Measurements from ENCODE around the gene RASSF1. TPM values are rescaled to one million over a fixed set of nuclear protein-coding genes. Genes with fewer than 3 reads are reported as not detected.
A peak's percentile ranks its signal among the peaks of the same experiment; 100 is the strongest.

RASSF1 gene
- total and polyA plus RNA-seq, 2 of the 4 experiments (the other 2 are of a cell fraction): 17.4 to 53.4 TPM

DNA sequence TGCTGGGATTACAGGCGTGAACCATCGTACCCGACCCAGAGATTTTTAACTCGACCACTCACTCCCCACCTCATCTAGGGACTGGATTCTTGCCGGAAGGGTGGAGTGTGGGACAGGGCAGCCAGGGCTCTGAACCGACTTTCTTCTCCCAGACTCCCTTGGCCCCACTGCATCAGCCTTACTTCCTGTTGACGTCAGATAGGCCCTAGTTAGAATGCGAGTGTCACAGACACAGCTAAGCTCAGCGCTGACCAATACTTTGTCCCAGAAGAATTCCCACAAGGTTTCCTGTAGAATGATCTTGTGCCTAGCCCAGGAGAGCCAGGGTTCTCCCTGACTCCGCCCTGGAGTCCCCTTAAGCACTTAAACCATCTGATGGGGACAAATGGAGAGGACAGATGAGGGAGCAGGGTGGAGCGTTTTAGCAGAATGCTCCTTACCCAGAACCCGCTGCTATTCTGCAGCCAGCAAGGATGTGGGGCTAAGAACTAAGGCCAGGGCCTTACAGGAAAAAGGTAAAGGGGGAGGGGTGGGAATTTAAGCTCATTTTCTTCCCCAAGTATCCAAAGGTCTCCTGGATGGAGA, 6.8 kb downstream of the RASSF1 start:
- intact Hi-C loops (cut with micrococcal nuclease): no loop called here
- no peak for ATAC-seq (ENCODE audit: low read depth)
- H2BK120ac ChIP-seq (ENCODE audit: low read depth, low read length): no peak overlapping the region
- H3K36me3 ChIP-seq (ENCODE audit: control insufficient read depth, insufficient read depth, low read length): peaks cover 32% of the 10 kb centered on the region
- peak; percentile 86 for DNase-seq
- no peak overlapping the region for H3K14ac ChIP-seq (replicated peaks; ENCODE audit: low read depth, low read length)
- H3K4me2 ChIP-seq (ENCODE audit: low read depth, low read length): peak overlapping the region; percentile 48; the same call in 1 of the 2 replicates
- peaks cover 39 to 62% of the 10 kb centered on the region in 2 experiments for H3K79me1 ChIP-seq (ENCODE audit: low read depth in 1 of 2, low read length in 2 of 2)
- no peak overlapping the region for H3K23ac ChIP-seq (ENCODE audit: low read depth, low read length)
- no peak overlapping the region for H4K91ac ChIP-seq (ENCODE audit: insufficient read depth, low read depth, low read length)
- peak overlapping the region; percentile 17; the same call in 1 of the 2 replicates for H3K9ac ChIP-seq (ENCODE audit: low read depth, low read length)
- in situ Hi-C loops (cut with MboI; ENCODE audit: low sequenced_read_pairs): loop anchor here (25.0 kb wide), 3 partner anchors 1053 to 1828 kb away; partner anchors contain the start of genes ABHD14B, GPR62, MANF and PCBP4
- H3K27me3 ChIP-seq (ENCODE audit: control insufficient read depth, insufficient read depth, low read length): no peaks in the 10 kb centered on the region
- H3K9me3 ChIP-seq (ENCODE audit: control insufficient read depth, insufficient read depth, low read length): no peaks in the 10 kb centered on the region
- ChIA-PET POLR2A (ENCODE audit: unreplicated experiment) (interaction anchor here (0.6 kb wide), 1 partner anchor 1214 kb away, joined by 16 read pairs; no protein-coding TSS in a partner anchor), CTCF (interaction anchor here (0.7 to 1.0 kb wide), 3 partner anchors 10 to 81 kb away, joined by 3 read pairs; no protein-coding TSS in a partner anchor)
- no peak overlapping the region for H3K4me3 ChIP-seq (ENCODE audit: insufficient read depth, low read depth, low read length)
- H3K4ac ChIP-seq (ENCODE audit: low read depth, low read length): peak overlapping the region; percentile 1
- H4K5ac ChIP-seq (ENCODE audit: low read depth, low read length): no peak overlapping the region
- H4K20me1 ChIP-seq (ENCODE audit: insufficient read depth, low read length): peaks cover 51% of the 10 kb centered on the region
- TF ChIP-seq POLR2A (IDR thresholded peaks at IDR 0.05; ENCODE audit: low read depth, low read length) (peak; percentile 57), RCOR1 (IDR thresholded peaks at IDR 0.05; ENCODE audit: insufficient replicate concordance, low read length) (no peak)
- peak overlapping the region; percentile 5; the same call in 1 of the 2 replicates for H2AK5ac ChIP-seq (ENCODE audit: low read depth, low read length)
- no peak overlapping the region for H2BK15ac ChIP-seq (ENCODE audit: low read depth, low read length)
- dilution Hi-C loops (cut with HindIII; ENCODE audit: low sequenced_read_pairs, unreplicated experiment): no loop called here
- no peak overlapping the region for H3K18ac ChIP-seq (ENCODE audit: low read depth, low read length)
- no peak overlapping the region for H2BK20ac ChIP-seq (ENCODE audit: low read depth, low read length)
- peak overlapping the region; percentile 63 for H2AK9ac ChIP-seq (replicated peaks; ENCODE audit: low read depth, low read length, poor library complexity)
- peaks cover 21% of the 10 kb centered on the region for H3K9me1 ChIP-seq (ENCODE audit: insufficient read depth, low read length)
- BruUV-seq (replicated peaks): no TSS peak
- H3K4me1 ChIP-seq (ENCODE audit: control insufficient read depth, insufficient read depth, low read length): peaks cover 19% of the 10 kb centered on the region
- WGBS, 2 experiments (ENCODE audit: extremely low coverage in 2 of 2, insufficient read length in 1 of 2): 80% methylated on average over 1 of the region's 12 CpGs; no CpG with 5 or more reads in 1 of the 2 experiments
- H3K56ac ChIP-seq (ENCODE audit: extremely low read depth, insufficient read depth, low read length): no peak overlapping the region
- no peak overlapping the region for H2AFZ ChIP-seq (replicated peaks; ENCODE audit: low read length, poor library complexity)
- H4K8ac ChIP-seq (ENCODE audit: low read depth in 2 of 2, low read length in 2 of 2): peak overlapping the region in 1 of 2 experiments; percentile 74; a peak in 1 of 4 replicates
- H2BK5ac ChIP-seq (ENCODE audit: low read depth, low read length, poor library complexity, severe bottlenecking): no peak overlapping the region
- H3K27ac ChIP-seq (ENCODE audit: insufficient read depth, low read length): peak overlapping the region; percentile 14; the same call in 1 of the 2 replicates

Measured in IMR-90 (cell line).